ENCODE measurements around the gene EXOC3L1.

GRCh38 chr16:67176662-67177061 lies 13.3 kb downstream of the EXOC3L1 start:
- TF ChIP-seq POLR2AphosphoS5 (IDR thresholded peaks at IDR 0.05) = no peak
- TF ChIP-seq EP300 (IDR thresholded peaks at IDR 0.05) = no peak
- TF ChIP-seq CTCF (IDR thresholded peaks at IDR 0.05) = no peak
